Spleen (tissue), 7 donors: ENCODE measurements around the gene MBD3L4.
"Not testable (repeated sequence)": the region's sequence is repeated elsewhere in the genome, so short reads cannot be mapped to it uniquely, and the experiment has no call there.

Experiments
- POLR2AphosphoS5 ChIP-seq, 3 donors: sonication (generic); formaldehyde crosslinking; IDR thresholded peaks; one replicate each; pipeline ENCODE4 v1.5.1; 2017; ENCODE audit warnings: antibody characterized with exemption in 3 of 3
- TF ChIP-seq, protein P1 (sequence below), 11 experiments: fragments of 200-600 bp in 7 of 11; fragments of 450-650 bp in 4 of 11; sonication (generic) in 4 of 11; IDR thresholded peaks in 8 of 11; conservative IDR thresholded peaks in 3 of 11; 1 replicate in 7 of 11; 2 replicates in 4 of 11; pipeline versions ENCODE4 v1.4.0 to v1.8.0; 2016 to 2021; ENCODE audit warnings: antibody characterized with exemption in 11 of 11, inconsistent platforms in 4 of 11, mild to moderate bottlenecking in 1 of 11
- donor health status: DM: no; HTN: no; CAD: no; lungs with moderate emphysema.
- donor health status: DM: no; HTN: no; CAD: no.
- donor health status: DM: no; HTN: no; CAD: no.

DNA sequence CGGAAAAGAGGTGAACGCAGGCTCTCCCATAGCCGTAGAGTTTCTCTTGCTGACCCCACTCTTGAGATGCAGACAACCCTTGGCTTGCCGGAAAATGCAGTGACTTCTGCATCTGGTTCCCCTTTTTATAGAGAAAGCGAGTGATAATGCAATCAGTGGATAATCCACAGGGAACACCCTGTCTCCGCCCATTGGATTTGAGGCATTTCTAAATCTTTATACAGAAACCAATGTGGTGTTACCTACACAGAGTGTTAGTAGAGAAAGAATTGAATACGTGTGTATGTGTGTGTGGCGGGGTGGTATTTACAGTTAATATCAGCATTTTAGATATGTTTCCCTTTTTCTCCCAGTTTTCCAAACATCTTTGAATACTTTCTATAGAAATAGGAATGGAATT lies 18.6 kb upstream of the MBD3L4 start, which contains the start of gene MBD3L3:
- TF ChIP-seq, protein P1, sequence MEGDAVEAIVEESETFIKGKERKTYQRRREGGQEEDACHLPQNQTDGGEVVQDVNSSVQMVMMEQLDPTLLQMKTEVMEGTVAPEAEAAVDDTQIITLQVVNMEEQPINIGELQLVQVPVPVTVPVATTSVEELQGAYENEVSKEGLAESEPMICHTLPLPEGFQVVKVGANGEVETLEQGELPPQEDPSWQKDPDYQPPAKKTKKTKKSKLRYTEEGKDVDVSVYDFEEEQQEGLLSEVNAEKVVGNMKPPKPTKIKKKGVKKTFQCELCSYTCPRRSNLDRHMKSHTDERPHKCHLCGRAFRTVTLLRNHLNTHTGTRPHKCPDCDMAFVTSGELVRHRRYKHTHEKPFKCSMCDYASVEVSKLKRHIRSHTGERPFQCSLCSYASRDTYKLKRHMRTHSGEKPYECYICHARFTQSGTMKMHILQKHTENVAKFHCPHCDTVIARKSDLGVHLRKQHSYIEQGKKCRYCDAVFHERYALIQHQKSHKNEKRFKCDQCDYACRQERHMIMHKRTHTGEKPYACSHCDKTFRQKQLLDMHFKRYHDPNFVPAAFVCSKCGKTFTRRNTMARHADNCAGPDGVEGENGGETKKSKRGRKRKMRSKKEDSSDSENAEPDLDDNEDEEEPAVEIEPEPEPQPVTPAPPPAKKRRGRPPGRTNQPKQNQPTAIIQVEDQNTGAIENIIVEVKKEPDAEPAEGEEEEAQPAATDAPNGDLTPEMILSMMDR (IDR thresholded peaks at IDR 0.05 in 8 of 11, conservative IDR thresholded peaks at IDR 0.05 in 3 of 11): not testable (repeated sequence)
- not testable (repeated sequence) for TF ChIP-seq POLR2AphosphoS5 (IDR thresholded peaks at IDR 0.05)
